HG03060 (cell line): ENCODE measurements around the gene SSC4D.
"Not testable (repeated sequence)": the region's sequence is repeated elsewhere in the genome, so short reads cannot be mapped to it uniquely, and the experiment has no call there.

Source experiments
- ATAC-seq: cut with Tn5 transposase; IDR thresholded peaks from one replicate; pipeline ENCODE4 v1.9.1; 2021; ENCODE audit warnings: low read depth, moderate number of reproducible peaks; ENCODE audit not compliant: unreplicated experiment

Gene SSC4D

DNA sequence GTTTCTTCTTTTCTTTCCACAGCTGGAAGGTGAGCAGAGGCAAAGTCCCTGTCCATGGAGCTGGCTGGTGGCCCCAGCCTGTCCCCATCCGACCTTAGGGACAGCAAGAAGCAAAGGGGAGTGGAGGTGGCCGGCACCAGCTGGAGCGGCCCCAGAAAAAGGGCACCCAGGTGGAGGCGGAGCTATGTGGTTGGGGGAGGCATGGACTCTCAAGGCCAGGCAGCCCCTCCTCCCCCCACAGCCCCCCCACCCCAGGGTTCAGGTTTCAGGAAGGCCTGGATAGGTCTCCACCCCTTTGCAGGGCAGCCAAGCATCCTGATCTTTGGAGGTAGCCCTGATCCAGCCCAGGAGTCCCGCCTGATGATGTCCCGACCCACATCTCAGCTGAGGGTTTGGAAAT is at the start of gene SSC4D:
Gene SSC4D (minus strand): TSS at position 161 of the 400 bp plus-strand sequence. CDS start 5,258 bp downstream, outside the sequence.
- no peak for ATAC-seq

DNA sequence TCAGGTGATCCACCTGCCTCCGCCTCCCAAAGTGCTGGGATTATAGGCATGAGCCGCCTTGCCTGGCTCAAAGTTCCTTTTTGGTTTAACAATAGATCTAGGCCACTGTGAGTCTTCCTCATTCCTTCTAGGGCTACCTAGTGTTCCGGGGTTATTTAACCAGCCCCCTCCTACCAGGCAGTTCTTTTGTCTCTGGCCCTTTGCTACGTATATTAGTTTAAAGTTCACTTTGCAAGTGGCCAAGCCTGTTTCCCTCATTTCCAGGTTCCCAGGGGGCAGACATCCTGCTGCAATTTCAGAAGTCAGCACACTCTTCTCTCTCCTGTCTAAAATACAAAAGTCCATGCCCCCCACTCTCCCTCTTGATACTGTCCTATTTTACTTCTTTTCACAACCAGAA is 49.0 kb upstream of the SSC4D start:
- not testable (repeated sequence) for ATAC-seq

GRCh38 chr7:76457017-76457416 is 47.5 kb upstream of the SSC4D start:
- not testable (repeated sequence) for ATAC-seq

GRCh38 chr7:76445577-76446008 is 36.1 kb upstream of the SSC4D start:
- not testable (repeated sequence) for ATAC-seq

DNA sequence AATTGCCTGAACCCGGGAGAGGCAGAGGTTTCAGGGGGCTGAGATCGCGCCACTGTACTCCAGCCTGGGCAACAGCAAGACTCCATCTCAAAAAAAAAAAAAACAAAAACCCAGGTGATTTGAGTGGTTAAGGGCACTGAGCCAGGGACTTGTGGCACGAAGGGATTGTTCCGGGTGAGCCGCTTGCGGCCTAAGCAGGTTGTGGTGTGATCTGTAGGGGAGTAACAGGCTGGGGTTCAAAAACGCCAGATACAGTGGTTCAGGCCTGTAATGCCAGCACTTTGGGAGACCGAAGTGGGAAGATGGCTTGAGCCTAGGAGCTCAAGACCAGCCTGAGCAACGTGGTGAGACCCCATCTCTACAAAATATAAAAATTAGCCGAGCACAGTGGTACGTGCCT is 34.3 kb upstream of the SSC4D start:
- ATAC-seq, result peak; percentile 48

- ATAC-seq, result not testable (repeated sequence)
Observed at GRCh38 chr7:76442664-76443446, 33.4 kb upstream of the SSC4D start.

DNA sequence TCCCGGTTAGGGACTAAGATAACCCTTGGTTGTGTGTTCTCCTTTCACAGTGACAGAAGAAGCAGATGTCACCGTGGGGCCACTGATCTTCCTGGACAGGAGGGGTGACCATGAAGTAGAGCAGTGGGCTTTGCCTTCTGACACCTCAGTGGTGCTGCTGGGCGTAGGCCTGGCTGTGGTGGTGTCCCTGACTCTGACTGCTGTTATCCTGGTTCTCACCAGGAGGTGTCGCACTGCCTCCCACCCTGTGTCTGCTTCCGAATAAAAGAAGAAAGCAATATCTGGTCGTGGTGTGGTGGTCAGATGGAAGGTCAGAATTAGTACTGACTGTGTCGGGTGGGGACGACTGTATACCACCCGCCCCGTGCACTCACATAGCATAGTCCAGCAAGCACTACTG is 32.3 kb upstream of the SSC4D start:
- not testable (repeated sequence) for ATAC-seq

DNA sequence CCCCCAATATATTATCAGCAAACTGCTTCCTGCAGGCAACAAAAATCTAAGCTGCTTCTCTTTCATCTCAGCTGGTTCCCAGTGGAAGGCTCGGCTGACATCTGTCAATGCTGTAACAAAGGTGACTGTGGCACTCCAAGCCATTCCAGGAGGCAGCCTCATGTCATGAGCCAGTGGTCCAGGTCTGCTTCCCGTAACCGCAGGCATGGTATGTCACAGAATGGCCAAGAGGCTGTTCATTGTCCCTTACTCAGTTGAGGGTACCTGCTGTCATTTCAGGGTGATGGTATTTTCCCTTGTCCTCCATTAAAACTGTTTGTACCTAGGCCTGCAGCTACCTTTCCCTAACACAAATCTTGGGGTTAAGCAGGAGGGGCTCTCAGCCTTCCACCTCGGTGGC is 30.9 kb upstream of the SSC4D start:
- ATAC-seq, result not testable (repeated sequence)

- not testable (repeated sequence) for ATAC-seq
Observed at GRCh38 chr7:76439120-76439888, 29.8 kb upstream of the SSC4D start.

DNA sequence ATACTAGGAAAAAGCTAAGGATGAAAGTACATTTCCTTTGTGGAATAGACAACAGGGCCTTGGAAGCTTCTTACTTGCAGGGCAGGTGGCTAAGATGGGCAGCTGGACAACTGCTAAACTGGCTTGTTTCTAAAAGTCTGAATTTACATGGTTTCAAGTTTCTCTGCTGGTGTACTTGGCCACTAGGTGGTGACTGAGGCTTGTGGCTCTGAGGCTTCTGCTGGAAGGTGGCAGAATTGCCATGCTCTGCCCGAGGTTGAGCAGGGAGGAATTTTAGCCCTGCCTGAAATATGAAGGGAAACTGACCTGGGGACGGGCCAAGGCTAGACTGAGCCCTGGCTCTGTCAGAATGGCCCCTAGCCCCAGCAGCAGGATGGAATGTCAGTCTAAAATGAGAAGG is 28.4 kb upstream of the SSC4D start:
- ATAC-seq, result not testable (repeated sequence)

DNA sequence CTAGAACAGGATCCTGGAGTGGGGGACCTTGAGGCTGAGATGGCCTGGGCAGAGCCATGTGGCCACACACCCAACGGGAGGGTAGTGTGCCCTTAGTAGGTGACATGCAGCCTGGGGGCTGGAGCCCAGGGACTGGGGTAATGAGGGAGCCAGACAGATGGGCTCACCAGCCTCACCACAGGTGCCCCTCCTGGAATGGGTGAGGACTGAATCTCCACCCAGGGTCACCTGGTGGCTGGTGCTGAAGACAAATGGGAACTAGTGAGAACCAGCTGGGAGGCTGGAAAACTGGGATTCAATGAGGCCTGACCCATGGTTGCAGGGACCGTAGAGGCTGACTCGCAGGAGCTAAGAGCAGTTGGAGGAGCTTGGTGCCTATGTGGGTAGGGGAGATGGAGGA is 21.3 kb upstream of the SSC4D start:
- no peak for ATAC-seq

DNA sequence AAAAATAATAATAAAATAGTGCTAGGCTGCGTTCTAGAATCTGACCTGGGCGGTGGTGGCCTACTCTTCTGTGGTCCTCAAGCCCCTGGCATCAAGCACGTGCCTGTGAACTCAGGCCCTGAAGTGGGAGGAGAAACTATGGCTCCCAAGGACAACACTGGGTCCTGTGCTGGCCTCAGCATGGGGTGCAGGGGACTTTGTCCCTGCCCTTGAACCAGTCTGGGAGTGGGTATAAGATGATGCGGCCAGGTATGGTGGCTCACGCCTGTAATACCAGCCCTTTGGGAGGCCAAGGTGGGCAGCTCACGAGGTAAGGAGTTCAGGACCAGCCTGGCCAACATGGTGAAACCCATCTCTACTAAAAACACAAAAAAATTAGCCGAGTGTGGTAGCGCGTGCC is 20.7 kb upstream of the SSC4D start:
- ATAC-seq, result no peak

DNA sequence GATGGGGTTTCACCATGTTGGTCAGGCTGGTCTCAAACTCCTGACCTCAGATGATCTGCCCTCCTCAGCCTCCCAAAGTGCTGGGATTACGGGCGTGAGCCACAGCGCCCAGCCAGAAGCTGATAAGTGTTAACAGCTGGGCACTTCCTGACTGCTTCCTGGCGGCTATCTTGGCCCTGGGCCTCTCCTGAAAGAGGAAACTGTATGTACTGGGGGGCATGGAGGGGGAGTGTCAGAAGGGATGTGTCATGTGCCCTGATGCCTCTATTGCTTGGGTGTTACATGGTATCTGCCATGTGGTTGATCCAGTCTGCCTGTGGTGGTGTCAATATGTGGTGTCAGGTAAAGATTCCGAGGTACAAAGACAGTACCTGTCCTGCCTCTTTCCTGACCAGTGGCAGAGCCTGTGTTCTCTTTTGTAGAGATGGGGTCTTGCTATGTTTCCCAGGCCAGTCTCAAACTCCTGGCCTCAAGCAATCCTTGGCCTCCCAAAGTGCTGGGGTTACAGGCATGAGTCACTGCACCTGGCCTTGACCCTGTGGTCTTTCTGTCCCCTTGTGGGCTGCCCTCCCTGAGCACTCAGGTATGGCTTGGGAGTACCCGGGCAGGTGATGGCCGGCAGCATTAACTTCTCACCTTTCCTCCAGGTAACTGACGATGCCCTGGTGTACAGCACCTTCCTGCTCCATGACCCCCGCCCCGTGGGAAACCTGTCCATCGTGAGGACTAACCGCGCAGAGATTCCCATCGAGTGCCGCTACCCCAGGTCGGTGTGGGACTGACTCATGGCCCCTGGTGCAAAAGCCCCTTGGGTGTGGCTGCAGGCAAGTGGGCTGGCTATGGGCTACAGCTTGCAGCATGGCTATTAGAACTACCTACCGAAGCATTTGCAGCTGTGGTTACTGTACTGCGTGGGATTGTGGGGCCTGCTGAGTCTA is 19.6 kb upstream of the SSC4D start:
- no peak for ATAC-seq

DNA sequence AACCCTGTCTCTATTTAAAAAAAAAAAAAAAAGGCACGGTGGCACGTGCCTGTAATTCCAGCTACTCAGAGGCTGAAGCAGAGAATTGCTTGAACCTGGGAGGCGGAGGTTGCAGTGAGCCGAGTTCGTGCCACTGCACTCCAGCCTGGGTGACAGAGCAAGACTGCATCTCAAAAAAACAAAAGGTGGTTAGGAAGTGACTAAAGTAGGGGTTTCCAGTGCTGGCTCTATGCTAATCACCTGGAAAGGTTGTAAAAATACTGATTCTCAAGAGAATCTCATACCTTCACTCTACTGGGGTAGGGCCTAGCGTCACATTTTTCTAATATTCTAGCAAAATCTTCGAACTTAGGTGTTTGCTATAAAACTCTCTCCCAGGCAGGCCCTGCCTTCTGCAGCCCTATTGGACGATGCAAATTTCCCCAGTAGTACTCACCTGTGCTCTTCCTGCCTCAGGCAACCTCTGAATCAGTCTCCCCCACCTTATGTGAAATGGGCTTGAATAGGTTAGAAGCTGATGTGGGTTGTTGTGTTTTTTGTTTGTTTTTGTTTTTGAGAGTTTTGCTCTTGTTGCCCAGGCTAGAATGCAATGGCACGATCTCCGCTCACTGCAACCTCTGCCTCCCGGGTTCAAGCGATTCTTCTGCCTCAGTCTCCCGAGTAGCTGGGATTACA is 18.8 kb upstream of the SSC4D start:
- no peak for ATAC-seq

GRCh38 chr7:76427635-76428034 is 18.1 kb upstream of the SSC4D start:
- ATAC-seq, result no peak

GRCh38 chr7:76426246-76426645 is 16.7 kb upstream of the SSC4D start:
- no peak for ATAC-seq

DNA sequence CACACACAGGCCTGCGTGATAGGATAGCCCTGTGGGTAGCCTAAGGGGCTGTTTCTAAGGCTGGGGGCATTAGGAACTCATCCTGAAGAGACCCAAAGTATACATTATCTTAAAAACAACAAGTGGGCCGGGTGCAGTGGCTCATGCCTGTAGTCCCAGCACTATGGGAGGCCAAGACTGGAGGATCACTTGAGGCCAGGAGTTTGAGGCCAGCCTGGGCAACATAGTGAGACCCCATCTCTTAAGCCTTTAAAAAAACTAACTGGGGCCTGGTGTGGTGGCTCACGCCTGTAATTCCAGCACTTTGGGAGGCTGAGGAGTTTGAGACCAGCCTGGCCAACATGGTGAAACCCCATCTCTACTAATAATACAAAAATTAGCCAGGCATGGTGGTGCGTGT is 16.1 kb upstream of the SSC4D start:
- ATAC-seq, result not testable (repeated sequence)

DNA sequence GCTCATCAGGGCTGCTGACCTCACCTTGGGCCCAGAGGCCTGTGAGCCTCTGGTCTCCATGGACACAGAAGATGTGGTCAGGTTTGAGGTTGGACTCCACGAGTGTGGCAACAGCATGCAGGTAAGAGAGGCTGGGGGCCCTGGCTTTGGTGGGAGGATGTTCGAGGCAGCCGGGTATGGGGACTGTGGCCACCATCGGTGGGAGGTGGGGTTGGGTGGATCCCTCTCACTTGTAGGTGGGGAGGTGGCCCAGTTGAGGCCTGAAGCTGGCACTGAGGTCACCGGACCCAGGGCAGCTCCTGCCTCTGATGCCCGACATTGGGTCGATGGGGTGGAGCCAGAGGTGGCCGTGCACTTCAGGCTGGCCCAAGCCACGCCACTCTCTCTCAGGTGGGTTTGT is 15.7 kb upstream of the SSC4D start:
- no peak for ATAC-seq

- ATAC-seq, result no peak
Observed at GRCh38 chr7:76424413-76425111, 15.1 kb upstream of the SSC4D start, which contains the start of gene ZP3. Gene ZP3 (plus strand): TSS chr7:76424950. CDS start chr7:76424965, 15 bp downstream.
